Activated CD8-positive, alpha-beta memory T cell treated with anti-CD3 and anti-CD28 coated beads, Interleukin-2, amount 50 U/mL, for 1 hour (primary cell): ENCODE data around the gene ZNF385C.

Source experiments
- DNase-seq: peaks from one replicate; pipeline ENCODE4 v3.0.0-alpha.2; 2020; ENCODE audit errors: extremely low read depth

Gene ZNF385C

DNA sequence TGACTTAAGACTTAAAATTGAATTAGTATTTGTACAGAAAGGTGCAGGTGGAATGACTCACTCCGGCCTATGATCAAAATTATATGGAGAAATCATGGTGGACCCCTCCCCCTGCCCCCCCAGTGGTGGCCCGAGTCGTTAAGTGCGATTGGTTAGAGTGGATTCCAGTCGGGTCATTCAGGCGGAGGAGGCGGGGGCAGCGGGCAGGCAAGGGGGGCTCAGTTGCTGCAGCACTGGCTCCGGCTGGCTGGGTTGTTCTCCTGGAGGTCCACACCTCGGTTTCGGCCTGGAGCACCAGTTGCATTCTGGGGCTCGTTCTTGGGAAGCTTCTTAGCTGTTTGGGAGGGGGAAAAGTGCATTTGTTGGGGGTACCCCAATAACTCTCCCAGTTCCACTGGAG lies 27.3 kb upstream of the ZNF385C start:
- no peak for DNase-seq

DNA sequence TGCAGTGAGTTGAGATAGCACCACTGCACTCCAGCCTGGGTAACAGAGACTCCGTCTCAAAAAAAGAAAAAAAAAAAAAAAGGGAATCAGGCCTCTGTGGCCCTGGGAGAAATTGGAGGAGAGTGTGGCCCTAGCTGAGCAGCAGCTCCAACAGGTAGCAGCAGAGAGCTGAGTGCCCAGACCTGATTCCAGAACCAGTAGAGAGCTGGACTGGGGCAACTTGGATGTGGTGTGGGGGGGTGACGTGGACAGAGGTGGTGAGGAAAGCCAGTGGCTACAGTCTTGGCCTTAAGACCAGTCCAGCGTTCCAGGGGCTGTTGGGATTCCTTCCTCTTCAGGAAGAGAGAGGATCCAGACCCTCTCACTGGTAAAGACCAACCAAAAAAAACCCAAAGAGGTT lies 26.0 kb upstream of the ZNF385C start:
- no peak for DNase-seq

DNA sequence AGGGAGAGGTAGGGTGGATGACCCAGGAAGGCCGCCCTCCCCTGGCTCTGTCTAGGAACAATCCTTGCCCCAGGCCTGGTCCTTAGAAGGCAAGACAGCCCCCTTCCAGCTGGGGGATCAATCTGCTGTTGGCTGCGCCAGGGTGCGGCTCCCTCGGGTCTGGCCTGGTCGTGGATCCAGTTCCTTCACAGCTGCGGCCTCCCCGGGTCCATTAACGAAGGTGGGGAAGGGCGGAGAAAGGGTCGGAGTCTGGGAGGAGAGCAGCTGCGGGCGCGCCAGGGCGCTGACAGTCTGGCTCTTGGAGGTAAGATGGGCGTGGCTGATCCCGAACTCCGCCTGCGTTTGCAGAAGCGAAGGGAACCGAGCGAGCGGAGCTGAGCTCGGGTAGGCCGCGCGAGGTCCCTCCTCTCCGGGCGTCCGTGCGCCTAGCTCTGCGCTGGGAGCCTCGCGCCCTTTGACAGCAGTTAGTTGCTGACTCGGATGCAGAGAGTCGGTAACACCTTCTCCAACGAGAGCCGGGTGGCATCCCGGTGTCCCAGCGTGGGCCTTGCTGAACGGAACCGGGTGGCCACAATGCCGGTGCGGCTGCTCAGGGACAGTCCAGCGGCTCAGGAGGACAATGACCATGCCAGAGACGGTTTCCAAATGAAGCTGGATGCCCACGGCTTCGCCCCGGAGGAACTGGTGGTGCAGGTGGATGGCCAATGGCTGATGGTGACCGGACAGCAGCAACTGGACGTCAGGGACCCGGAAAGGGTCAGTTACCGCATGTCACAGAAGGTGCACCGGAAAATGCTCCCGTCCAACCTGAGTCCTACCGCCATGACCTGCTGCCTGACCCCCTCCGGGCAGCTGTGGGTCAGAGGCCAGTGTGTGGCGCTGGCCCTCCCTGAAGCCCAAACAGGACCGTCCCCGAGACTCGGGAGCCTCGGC lies 24.4 kb upstream of the ZNF385C start, which contains the start of gene HSPB9:
TSS of gene HSPB9 (plus strand) at position 434 of the 933 bp plus-strand sequence. CDS start at position 481, 47 bp downstream.
- no peak for DNase-seq

DNA sequence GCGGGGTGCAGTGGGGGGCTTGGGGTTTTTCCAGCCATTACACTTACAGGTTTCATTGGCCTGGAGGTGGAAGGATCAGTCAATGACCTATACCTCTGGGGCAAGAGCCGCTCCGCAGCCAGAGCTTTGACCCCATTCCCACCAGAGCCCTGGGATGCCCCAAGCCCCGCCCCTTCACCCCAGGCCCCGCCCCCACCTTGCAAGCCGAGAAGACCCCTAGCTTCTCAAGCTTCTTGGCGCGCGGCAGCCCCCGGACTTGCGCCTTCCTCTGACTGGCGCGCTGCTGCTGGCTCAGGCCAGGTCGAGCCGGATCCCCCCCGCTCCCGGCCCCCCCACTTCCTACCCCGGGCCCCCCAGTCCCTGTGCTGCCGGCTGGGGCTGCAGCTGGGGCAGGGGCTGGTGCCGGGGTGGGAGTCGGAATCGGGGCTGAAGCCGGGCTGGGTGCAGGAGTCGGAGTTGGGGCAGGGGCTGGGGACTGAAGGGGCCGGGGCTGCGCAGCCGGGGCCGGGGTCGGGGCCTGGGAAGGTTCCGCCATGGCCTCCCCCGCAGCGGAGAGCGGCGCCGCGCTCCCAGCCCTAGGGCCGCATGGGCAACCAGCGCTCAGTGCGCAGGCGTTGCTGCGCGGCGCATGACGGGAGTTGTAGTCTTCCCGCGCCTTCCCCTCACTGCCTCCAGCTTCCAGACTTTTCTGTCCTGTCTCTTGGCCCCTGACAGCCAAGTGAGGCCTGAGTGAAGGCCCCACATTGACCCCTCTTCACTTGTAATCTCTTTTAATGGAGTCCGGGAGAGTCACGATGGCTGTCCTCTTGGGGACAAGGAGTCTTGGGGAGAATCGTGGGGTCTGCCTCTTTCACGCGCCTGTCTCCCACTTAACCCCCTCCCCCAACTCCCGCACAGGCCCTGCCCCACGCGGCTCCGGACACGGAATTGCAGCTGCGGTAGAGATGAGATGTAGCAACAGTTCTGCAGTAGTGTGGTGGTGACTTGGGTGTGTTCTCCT lies 22.8 kb upstream of the ZNF385C start, which contains the start of gene KAT2A:
TSS of gene KAT2A (minus strand) at position 598 of the 1,000 bp plus-strand sequence. CDS start at position 535, 63 bp downstream.
- DNase-seq: no peak

DNA sequence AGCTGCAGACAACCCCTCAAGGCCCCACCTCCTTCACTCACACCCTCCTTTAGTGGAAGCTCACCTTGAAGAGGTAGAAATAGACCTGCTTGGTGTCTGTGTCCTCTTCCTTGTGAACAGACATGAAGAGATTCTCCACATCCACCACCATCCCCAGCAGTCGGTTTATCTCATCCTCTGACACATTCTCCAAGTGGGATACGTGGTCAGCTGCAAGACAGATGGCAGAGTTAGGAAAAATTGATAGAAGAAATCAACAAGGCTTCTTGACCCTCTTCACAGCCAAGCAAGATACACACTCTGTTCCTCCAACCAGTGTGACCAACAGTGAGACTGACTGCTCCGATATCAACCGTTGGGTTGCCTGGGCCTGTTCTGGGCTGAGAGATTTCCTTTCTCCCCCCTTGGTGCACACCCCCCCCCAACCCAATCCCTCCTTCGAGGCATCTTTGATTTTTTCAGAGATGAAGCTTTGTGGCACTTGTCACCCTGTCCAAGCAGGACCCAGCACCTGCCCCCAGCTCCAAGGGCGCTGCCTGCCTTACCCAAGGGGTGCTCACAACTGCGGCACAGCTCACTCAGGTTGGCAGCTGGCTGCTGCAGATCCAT lies 22.0 kb upstream of the ZNF385C start:
- DNase-seq: no peak

DNA sequence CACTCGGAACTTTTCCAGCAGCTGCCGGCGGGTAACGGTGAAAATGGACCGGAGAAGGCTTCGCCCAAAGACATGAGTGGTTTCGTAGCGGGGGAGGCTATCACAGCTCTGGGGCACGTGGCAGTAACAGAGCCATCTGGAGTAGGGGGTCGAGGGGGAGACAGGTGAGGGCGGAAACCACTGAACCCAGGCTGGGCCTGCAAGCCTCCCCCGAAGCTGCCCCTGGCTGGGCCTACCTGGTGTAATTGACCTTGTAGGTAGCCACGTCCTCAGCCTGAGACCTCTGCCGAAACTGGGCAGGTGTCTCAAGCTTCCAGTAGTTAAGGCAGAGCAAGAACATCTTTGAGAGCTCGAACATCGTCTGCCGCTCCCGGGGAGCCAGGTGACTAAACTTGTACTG lies 21.0 kb upstream of the ZNF385C start:
- no peak for DNase-seq

DNA sequence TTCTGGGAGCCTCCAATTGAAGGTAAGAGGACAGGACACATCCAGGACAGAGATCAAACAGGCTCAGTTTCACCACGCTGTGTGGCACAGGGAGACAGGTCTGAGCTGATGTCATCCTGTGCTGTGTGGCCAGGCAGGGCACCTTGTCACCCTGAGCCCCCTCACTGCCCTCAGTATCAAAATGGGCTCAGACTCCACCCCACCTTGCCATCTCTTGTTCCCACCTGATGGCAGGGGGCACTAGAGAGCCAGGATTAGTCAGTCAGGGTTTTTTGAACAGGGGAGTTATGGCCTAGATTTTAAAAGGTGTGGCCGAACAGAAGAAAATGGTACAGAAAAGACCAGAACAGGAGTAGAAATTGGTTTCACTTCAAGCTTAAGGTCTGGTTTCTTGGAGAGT lies 20.3 kb upstream of the ZNF385C start:
- DNase-seq: no peak

DNA sequence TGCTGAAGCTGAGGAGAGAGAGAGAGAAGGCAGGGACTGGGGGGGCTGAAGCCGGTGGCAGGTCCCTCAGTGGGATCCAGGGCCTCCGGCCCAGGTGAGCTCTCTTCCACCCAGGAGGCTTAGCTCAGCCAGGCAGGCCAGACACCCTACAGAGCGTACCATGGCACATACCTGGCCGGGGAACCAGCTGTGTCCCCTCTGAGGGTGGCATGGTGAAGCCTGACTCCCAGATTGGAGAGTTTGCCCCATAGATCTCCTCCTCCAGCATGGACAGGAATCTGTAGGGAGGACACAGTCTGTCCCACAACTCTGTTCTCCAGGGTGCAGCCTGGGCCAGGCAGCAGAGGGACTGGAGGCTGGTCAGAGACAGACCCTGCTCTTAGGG lies 19.8 kb upstream of the ZNF385C start:
- no peak for DNase-seq

DNA sequence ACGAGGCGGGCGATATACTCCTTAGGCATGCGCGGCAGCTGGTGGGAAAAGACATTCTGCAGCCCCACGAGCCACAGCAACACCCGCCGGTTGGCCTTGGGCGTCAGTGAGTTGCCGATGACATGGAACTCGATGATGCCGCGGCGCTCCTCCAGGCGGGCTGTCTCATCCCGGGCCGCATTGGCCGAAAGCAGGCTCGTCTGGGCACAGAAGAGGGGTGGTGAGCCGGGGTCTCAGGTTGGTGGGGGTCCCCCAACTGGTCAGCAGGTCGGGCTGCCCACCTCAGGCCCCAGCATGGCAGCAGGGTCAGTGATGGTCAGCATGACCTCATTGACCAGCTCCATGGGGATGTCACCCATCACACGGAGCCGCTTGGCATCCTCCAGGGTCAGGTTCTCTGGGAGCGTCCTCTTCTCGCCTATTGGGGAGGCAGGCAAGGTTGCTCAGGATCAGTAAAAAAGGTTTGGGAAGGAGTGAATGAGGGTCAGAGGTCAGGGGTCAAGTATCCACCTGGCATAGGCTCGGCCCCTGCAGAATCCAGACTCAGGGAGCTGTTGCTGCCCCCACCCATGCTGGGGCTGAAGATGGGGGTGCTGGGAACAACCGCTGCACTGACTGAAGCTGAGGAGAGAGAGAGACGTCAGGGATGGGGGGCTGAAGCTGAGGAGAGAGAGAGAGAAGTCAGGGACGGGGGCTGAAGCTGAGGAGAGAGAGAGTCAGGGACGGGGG lies 19.3 kb upstream of the ZNF385C start:
- DNase-seq: no peak

DNA sequence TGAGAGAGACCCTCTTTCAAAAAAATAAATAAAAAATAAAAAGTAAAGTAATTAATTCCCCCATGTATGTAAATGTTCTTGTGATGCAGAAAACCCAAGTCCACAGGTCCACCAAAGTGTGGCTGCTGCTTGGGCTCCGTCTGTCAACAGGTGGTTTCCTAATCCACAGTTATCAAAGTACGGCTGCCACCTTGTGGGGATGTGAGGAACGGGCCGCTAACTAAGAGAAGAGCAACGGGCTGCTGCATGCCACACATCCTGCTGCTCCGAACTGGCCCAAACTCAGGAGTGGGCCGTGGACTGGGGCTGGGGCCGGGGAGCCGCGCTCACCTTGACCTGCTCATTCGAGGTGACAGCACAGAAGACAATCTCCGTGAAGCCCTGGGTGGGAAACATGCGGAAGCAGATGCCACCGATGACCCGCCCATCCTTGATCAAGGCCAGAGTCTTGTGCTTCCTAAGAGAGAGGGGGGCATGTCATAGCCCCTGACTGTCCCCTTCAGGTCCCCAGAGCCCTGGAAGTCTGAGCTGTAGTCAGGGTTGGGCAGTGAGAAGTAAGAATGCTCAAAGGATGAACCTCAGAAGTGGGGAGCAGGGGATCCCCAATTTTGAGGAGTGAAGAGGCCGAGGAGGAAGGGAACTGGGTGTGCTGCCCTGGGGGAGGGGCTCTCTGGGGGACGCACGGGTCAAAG lies 18.6 kb upstream of the ZNF385C start:
- DNase-seq: peak; percentile 68

DNA sequence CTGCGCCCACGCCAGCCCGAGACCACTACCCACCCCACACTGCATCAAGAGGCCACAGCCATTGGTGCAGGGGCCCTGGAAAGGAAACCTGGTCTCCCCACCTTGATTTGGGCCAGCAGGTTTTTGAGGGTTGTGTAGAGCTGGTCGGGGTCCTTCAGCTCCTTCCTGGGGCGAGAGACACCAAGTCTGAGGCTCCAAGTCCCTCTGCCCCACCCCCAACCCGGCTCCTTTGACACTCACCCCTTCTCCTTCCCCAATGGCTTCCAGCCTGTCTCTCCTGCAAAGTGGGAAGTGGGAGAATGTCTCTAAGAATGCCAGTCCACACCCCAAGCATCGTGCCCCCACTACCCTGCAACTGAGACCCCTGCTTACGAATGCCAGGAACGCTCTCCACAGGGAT lies 15.8 kb upstream of the ZNF385C start:
- no peak for DNase-seq

DNA sequence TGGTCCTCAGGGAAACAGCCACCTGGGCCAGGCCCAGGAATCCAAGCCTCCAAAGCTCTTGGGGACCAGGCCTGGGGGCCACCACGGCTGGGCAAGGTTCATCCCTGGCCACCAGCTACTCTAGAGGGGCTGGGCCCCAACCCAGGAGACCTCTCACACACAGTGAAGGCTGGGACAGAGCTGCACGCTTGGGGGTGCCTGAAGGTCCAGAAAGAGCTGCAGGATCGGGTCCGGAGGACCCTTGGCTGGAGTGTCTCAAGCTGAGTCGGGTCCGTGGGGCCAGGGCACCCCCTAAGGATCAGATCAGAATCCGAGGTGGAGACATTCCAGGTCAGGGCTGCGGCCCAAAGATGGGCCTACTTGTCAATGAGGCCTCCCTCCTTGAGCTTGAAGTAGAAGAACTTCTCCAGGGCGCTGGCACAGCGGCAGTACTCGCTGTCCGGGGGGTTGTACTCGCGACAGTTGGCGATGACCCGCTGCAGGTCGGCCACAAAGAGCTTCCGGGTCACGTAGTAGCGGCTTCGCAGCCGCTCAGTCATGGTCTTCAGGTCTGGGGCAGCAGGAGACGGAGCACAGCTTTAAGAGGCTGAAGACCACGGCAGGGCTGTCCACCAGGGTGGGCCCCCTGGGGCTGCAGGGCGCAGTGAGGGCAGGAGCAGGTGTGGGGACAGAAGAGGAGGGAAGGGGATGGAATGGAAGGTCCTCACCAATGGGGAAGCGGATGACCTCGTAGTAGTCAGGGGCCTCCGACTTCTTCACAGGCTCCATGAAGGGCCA lies 15.2 kb upstream of the ZNF385C start:
- DNase-seq: no peak

DNA sequence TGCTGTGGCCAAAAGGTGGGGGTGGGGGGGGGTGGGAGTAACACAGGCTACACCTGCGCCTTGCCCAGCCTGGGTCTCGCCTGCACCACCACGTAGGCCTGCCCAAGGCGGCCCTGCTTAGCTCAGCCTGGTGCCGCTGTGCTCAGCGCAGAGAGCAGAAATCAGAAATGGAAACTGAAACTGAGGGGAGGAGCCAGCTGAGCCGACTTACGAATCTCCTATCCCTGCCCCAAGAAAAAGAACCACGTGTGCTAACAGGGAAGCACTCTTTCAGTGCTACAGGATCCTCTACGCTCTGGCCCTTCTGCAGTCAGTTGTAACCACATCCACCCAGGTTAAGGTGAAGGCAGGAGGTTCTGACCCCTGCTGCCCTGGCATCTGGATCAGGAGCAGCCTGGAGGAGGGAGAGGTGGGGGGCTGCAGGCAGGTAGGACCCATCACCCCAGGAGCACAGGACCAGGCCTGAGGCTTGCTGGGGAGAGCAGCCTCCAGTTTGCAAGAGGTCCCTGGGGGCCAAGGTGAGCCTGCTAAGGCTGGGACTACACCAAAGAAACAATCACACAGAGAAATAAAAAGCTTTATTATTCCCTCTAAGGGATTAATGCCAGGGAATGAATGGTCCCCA lies 14.4 kb upstream of the ZNF385C start, which contains the start of gene DHX58:
TSS of gene DHX58 (minus strand) at position 163 of the 625 bp plus-strand sequence. CDS start 822 bp downstream, outside the sequence.
- peak; percentile 41 for DNase-seq

DNA sequence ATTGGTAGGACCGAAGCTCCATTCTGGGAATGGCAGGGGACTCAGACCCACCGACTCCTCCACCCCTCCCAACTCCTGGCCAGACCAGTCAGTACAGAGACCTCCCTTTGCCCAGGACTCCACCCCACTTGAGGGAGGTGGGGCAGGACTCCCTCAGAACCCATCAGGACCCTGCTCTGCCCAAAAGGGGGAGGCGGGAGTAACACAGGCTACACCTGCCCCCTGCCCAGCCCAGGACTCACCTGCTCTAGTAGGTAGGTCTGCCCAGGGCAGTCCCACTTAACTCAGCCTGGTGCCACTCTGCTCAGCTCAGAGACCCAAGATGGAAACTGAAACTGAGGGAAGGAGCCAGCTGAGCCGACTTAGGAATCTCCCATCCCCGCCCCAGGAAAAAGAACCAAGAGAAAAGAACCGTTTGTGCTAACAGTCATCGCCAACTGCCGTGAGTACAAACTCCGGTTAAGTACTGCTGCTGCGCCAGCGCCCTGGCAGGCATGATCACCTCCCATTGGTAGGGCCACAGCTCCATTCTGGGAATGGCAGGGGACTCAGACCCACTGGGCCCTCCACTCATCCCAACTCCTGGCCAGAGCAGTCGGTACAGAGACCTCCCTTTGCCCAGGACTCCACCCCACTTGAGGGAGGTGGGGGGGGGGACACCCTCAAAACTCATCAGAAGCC lies 13.7 kb upstream of the ZNF385C start:
- no peak for DNase-seq

DNA sequence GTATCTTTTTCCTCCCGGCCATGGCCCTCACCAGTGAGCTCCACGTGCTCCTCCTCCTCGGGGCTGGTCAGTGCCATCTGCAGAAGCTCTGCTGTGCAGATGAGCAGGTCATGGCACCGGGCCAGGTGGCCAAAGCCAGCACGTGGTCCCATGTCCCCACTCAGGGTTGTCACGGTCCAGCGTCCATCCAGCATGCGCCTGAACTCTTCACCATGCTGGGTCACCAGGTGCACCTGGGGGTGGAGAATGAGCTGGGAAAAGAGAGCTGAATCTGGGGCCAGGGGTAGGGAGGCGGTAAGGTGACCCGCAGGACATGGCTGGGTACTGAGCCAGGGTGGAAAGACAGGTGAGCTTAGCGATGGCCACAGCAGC lies 13.0 kb upstream of the ZNF385C start:
- no peak for DNase-seq

DNA sequence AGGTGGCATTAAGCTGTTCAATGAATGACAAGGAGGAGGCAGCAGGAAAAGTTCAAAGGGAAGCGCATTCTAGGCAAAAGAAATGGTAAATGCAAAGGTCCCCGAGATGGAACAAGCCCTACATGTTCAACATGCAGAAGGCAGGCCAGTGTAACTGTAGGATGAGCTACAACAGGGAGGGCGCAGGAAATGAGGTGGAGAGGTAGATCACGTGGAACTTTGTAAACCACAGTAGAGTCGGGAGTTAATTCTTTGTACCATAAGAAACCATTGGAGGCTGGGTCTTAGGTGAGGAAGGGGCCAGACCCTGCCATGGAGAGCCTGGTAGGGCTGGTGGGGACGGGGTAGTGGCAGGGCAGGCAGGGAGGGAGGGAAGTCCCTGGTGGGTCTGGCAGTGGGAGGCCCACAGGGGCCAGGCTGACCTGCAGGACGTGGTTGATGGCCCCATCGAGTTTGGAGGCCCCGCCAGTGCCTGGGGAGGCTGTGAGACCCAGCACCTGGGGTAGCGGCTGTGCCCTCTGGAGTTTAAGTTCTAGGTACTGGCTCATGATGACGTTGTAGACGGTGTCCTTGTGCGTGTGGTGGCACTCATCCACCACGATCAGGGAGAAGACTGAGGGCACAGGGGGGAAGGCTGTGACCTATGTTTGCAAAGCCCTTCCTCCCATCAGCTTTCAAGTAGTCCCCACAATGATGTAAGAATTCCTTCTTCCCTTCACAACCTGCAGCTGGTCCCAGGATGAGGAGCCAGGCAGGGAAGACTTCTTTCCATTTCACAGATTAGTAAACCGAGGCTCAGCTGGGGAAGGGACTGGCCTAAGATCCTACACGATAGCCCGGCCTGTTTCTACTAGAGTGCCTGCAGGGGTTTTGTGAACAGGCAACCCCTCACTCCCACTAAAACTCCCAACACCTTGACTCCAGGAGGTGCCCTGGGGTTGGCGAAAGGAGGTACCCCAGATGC lies 12.3 kb upstream of the ZNF385C start:
- DNase-seq: no peak

DNA sequence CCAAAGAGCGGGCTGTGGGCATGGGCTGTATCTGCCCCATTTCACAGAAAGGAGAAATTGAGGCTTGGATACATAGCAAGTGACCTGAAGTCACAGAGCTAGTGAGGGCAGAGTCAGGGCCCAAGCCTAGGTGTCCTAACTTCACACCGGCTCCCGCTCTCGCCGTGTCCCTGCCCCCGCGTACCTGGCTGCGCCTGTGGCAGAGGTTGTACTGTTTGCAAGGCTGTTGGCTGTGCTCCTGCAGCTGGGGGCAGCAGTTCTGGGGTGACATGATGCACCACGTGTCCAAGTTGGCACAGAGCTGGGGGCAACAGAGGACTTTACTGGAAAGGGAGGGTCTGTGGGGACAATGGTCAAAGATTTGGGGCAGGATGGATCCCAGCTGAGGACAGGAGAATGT lies 10.8 kb upstream of the ZNF385C start:
- DNase-seq: no peak
